ENCODE results near the gene FIGNL2.
A peak's percentile ranks its signal among the peaks of the same experiment; 100 is the strongest.

The FIGNL2 gene

GRCh38 chr12:51866762-51867161, 18.2 kb upstream of the FIGNL2 start:
- TF ChIP-seq, protein P1, sequence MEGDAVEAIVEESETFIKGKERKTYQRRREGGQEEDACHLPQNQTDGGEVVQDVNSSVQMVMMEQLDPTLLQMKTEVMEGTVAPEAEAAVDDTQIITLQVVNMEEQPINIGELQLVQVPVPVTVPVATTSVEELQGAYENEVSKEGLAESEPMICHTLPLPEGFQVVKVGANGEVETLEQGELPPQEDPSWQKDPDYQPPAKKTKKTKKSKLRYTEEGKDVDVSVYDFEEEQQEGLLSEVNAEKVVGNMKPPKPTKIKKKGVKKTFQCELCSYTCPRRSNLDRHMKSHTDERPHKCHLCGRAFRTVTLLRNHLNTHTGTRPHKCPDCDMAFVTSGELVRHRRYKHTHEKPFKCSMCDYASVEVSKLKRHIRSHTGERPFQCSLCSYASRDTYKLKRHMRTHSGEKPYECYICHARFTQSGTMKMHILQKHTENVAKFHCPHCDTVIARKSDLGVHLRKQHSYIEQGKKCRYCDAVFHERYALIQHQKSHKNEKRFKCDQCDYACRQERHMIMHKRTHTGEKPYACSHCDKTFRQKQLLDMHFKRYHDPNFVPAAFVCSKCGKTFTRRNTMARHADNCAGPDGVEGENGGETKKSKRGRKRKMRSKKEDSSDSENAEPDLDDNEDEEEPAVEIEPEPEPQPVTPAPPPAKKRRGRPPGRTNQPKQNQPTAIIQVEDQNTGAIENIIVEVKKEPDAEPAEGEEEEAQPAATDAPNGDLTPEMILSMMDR (IDR thresholded peaks at IDR 0.05; ENCODE audit: low read depth, low read length, missing control alignments), result no peak
- in situ Hi-C loops (cut with HindIII; ENCODE audit: low sequenced_read_pairs), result no loop called here
- no peak overlapping the region for H3K4me3 ChIP-seq (ENCODE audit: low read depth, low read length)
- no peak for DNase-seq (ENCODE audit: low read depth)

DNA sequence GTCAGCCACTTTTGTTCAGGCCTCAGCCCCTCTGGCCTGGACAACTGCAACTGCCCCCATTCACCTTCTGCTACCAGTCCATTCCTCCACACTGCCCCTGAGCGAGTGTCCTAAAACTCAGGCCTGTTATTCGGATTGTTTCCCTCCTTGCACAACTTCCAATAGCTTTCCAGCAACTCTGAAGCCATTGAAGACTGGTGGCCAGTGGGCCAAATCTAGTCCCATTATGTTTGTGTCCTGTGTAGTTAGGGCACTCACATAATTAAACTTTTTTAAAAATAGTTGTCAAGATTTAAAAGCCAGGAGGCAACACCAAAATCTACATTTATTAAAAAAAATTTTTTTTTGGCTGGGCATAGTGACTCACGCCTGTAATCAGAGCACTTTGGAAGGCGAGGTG, 17.8 kb upstream of the FIGNL2 start:
- DNase-seq (ENCODE audit: low read depth), result no peak
- H3K4me3 ChIP-seq (ENCODE audit: low read depth, low read length), result no peak overlapping the region
- in situ Hi-C loops (cut with HindIII; ENCODE audit: low sequenced_read_pairs), result no loop called here
- TF ChIP-seq, protein P1 (IDR thresholded peaks at IDR 0.05; ENCODE audit: low read depth, low read length, missing control alignments), result no peak

DNA sequence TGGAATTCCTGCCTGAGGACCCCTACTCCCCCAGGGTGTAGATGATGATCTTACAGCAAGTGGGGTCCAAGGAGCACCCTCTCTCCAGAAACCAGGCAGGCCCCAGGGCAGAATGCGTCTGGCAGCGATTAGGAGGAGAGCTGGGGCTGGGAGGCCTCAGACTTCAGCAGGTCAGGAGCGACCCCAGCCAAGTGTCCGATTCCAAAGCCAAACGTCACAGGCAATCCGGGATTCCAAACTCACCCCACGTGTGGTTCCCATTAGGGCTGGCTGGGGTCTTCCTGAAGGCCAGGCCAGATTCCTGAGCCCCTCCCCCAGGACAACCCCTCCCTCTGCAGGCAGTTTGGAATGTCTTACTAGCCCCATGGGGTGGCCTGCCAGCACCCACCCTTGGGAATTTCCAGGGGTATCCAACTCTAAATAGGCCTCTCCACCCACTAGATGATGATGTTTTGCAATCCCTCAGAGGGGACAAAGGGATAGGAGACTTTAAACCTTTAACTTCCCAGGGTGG, 17.3 kb upstream of the FIGNL2 start:
- no peak for DNase-seq (ENCODE audit: low read depth)
- in situ Hi-C loops (cut with HindIII; ENCODE audit: low sequenced_read_pairs), result no loop called here
- TF ChIP-seq, protein P1 (IDR thresholded peaks at IDR 0.05; ENCODE audit: low read depth, low read length, missing control alignments), result no peak
- H3K4me3 ChIP-seq (ENCODE audit: low read depth, low read length), result no peak overlapping the region

- TF ChIP-seq, protein P1 (IDR thresholded peaks at IDR 0.05; ENCODE audit: low read depth, low read length, missing control alignments), result no peak
- H3K4me3 ChIP-seq (ENCODE audit: low read depth, low read length), result peak overlapping the region; percentile 36
- in situ Hi-C loops (cut with HindIII; ENCODE audit: low sequenced_read_pairs), result no loop called here
- no peak for DNase-seq (ENCODE audit: low read depth)
These were observed 16.5 kb upstream of the FIGNL2 start for GRCh38 chr12:51864833-51865670.

DNA sequence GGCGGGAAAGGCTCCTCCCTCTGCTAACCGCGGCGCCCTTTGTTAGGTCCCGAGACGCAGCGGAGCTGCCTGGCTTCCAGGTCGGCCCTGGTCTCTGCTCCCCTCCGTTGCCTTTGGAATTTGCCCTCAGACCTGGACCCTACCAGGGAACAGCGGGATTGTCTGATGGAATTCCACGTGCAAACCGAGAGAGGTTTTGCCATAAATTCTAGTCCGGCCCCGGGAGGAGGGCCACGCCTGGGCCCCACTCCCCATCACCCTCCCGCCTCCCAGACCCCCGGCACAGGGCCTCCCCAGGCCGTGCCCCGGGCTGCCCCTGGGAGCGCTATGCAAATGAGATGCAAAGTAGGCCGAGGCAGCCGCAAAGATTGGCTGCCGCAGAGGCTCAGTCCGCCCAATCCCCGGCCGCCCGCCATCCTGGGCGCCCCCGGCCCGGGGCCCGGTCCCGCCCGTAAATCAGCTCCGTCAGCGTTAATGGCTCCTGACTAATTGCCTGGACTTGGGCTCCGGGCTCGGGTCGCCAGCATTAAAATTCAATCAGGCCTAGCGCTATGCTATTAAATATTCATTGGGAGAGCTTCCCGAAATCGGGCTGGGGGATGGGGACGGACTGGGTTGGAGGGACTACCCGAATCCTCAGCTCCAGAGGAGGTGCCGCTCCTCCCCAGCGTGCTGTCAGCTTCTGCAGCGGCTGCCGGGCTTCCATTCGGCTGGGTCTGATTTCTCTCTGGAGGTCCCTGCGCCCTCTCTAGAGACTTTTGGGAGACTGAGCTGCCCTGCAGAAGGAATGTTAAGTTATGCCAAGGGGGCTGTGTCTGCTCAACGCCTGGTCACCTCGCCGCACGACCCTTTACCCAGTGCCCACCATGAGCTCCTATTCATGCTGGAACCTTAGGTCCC, 15.7 kb upstream of the FIGNL2 start:
- peak overlapping the region; percentile 36 for H3K4me3 ChIP-seq (ENCODE audit: low read depth, low read length)
- in situ Hi-C loops (cut with HindIII; ENCODE audit: low sequenced_read_pairs), result no loop called here
- DNase-seq (ENCODE audit: low read depth), result no peak
- TF ChIP-seq, protein P1 (IDR thresholded peaks at IDR 0.05; ENCODE audit: low read depth, low read length, missing control alignments), result no peak

DNA sequence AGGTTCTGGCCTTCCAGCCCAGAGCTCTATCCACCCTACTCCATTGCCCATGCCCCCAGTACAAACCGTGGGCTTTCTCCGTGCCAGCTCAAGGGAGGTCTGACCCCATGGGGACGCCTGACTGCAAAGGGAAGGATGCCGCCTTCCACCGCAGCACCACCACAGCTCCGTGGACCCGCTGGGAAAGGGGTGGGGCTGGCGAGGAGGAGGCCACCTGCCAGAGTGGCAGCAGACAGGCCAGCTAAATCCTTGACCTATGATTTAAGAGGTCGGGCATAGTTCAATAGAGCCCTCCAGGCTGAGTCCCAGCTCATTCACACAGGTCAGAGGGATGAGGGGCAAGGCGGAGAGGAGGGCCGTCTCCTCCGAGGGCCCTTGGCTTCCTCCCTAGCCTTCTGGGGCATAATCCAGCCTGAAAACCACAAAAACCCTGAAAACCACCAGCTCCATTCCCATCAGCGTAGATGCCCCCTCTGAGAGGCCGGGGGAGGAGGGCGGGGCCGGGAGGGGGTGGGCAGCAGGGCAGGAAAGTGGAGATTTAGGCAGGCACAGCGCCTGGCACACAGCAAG, 14.9 kb upstream of the FIGNL2 start:
- H3K4me3 ChIP-seq (ENCODE audit: low read depth, low read length), result no peak overlapping the region
- no peak for DNase-seq (ENCODE audit: low read depth)
- in situ Hi-C loops (cut with HindIII; ENCODE audit: low sequenced_read_pairs), result no loop called here
- TF ChIP-seq, protein P1 (IDR thresholded peaks at IDR 0.05; ENCODE audit: low read depth, low read length, missing control alignments), result no peak
